ENCODE measurements around the gene RORC. TPM values are rescaled to one million over a fixed set of nuclear protein-coding genes. Genes with fewer than 3 reads are reported as not detected.
"Not testable (repeated sequence)": the region's sequence is repeated elsewhere in the genome, so short reads cannot be mapped to it uniquely, and the experiment has no call there.

RORC gene
- not detected in 2 replicates for total RNA-seq (2014; rRNA removed; shearing (Covaris generic))

DNA sequence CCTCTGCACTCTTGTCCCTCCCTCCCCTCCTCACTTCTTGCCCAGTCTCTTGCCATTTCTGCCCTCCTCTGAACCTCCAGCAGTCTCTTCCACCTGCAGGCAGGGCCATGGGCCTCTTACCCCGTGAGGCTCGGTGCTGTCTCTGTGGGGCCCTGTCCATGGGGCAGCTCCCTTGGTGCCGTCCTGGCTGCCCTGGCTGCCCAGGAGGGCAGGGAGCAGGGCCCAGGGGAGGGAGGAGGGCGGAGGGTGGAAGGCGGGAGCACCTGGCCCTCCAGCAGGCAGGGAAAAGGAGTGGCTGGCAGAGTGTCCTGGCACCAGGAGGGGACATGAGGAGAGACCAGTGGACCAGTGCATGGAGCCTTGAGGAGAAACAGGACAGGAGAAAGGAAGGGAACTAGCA, at the start of gene RORC:
TSS of gene RORC (minus strand) at position 198 of the 400 bp plus-strand sequence. CDS start at position 160, 38 bp downstream.
- DNase-seq (ENCODE audit: low read depth), result no peak

DNA sequence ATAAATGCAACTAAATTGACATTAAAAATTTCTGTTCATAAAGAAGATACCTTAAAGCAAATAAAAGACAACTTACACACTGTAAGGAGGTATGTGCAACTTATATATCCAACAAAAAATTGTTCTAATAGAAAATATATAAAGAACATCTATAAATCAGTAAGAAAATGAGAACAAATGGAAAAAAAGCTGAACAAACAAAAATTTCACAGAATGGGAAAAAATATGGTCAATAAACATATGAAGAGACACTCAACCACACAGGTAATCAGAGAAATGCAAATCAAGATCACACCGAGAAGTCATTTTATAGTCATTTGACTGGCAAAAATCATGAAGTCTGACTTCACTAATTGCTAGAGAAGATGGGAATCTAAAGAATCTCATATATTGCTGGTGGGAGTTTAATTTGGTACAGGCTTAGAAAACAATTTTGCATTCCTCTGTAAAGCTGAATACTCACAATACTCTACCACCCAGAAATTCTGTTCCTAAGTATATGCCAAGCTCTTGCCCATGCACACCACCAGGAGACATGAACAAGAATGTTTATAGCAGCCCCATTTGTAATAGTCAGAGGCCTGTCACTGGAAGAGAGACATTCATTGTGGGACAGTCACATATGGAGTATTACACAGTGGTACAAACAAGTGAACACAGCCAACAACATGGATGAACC, 44.0 kb upstream of the RORC start:
- DNase-seq (ENCODE audit: low read depth), result no peak

DNA sequence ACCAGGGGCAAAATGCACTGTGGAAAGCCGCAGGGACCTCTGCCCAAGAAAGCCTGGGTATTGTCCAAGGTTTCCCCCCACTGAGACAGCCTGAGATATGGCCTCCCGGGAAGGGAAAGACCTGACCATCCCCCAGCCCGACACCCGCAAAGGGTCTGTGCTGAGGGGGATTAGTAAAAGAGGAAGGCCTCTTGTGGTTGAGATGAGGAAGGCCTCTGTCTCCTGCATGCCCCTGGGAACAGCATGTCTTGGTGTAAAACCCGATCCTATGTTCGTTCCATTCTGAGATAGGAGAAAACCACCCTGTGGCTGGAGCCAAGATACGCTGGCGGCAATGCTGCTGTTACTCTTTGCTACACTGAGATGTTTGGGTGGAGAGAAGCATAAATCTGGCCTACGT, 41.2 kb upstream of the RORC start:
- not testable (repeated sequence) for DNase-seq (ENCODE audit: low read depth)

DNA sequence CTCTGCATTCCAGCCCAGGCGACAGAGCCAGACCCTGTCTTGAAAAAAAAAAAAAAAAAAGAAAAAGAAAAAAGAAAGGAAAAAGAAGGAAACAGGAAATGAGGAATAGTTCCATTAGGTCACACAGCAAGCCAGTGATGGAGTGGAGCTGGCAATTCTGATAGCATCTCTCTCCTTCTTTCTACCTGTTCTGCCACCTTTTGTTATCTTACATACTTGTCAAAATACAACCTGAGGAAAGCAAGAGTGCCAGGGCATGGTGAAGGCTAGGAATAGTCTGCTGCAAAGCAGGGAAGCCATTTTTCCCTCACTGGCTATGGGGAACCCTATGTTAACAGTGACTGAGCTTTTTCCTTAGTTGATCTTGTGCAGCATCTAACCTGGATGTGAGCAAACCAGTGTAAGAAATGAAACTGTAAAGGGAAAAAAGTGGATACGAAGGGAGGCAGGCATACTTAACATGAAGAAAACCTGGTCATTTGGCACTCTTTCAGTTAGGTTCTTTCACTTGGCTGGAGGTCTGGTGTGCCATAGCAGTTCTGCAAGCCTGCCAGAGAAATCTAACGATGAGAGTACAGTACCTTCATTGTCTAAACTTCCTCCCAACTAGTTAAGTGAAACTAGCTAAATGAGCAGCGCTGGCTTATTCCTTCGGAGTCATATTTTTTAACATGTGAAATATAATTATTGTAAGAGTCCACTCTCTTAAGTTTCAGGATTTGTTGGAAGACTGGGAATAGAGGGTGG, 39.9 kb upstream of the RORC start:
- no peak for DNase-seq (ENCODE audit: low read depth)

DNA sequence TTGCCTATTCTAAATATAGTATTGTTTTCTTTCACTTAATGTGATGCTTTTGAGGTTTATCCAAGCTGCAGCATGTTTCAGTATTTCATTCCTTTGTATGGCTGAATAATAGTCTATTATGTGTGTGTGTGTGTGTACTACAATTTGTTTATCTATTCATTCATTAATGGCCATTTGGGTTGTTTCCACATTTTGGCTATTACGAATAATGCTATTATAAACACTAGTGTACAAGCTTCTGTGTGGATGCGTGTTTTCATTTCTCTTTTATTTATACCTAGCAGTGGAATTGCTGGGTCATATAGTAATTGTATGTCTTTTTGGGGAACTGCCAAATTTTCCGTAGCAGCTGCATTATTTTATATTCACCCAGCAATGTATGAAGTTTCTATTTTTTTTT, 36.9 kb upstream of the RORC start:
- no peak for DNase-seq (ENCODE audit: low read depth)

DNA sequence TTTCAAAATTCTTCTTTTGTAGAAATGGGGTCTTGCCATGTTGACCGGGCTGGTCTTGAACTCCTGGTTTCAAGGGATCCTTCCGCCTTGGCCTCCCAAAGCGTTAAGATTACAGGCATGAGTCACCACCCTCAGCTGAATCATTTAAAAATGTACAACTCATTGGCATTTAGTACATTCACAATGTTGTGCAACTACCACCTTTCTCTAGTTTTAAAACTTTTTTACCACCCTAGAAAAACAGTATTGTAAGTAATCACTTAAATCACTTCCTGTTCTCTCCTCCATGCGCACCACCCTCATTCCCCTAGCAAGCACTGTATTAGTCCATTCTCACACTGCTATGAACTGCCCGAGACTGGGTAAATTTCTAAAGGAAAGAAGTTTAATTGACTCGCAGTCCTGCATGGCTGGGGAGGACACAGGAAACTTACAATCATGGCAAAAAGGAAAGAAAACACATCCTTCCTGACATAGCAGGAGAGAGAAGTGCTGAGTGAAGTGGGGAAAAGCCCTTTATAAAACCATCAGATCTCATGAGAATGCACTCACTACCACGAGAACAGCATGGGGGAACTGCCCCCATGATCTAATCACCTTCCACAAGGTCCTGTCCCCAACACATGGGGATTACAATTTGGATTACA, 36.3 kb upstream of the RORC start:
- peak; percentile 50 for DNase-seq (ENCODE audit: low read depth)

DNA sequence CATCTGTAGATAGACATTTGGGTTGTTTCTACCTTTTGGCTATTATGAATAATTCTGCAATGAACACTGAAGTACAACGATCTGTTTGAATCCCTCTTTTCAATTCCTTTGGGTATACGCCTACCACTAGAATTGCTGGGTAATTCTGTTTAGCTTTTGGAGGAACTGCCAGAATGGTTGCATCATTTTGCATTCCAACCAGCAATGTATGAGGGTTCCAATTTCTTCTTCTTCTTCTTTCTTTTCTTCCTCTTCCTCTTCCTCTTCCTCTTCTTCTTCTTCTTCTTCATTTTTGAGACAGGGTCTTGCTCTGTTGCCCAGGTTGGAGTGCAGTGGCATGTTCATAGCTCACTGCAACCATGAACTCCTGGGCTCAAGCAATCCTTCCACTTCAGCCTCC, 35.7 kb upstream of the RORC start:
- no peak for DNase-seq (ENCODE audit: low read depth)

DNA sequence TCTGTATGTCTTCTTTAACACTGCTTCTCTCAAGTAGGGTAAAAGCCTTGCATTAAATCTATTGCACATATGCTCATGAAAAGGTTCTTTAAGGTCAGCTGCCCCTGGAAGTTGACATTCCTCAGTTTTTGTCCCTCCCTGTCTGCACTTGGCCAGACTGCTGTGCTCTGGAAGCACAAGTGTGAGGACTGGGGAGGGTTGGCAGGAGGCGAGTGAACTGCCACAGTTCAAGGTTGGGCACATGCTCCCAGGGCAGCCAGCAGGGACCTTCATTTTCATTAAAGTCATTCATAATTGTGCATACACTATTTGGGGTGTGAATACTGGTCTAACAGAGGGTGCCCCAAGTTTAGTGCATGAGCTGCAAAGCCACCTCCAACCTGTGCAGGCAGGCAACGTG, 32.8 kb upstream of the RORC start:
- no peak for DNase-seq (ENCODE audit: low read depth)

DNA sequence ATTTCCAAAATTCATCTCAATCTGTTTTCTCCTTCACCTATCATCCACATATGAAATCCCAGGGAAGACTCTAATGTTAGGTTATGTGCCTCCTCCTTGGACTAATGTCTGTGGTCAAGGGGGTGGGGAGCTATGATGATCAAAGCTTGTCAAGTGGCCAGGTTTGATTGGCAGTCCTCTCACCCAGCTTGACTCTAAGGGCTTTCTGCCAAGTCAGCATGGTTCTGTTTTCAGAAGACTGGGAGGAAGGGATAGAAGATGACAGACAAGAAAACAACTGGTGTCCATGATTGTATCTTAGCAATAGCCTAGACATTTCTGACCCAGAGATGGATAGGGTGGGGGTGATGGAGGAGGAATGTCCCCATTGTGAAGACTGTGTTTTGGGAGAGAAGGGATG, 31.0 kb upstream of the RORC start:
- DNase-seq (ENCODE audit: low read depth), result no peak

DNA sequence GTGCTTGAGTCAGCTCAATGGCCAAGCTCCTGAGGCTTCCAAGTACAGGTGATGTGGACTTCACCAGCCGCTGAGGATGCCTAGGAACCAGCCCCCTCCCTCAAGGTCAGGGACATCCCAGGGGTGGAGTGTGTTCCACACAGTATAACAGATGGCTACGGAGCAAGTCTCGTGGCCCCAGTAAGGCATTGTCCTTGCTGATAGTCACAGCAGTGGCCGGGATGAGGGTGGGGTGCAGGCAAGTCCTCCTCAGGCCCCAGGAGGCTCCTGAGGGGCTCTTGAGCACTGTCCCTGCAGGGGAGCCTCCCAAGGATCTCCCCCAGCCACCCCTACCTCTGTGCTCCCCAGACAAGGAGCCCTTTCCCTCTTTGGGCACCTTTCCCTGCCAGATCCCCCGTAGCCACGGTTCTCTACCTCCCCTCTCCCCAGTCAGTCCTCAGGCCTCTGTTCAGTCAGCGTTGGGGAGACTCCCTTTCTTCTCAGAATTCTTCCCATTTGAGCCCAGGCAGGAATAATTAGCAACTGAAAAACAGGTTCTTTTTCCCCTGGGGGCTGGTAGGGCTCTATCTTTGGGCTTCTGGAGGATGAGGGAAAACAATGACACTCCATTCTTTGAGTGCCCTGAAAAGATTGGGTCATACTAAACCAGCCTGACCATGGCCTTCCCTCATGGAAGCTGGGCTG, 29.0 kb upstream of the RORC start:
- DNase-seq (ENCODE audit: low read depth), result no peak

DNA sequence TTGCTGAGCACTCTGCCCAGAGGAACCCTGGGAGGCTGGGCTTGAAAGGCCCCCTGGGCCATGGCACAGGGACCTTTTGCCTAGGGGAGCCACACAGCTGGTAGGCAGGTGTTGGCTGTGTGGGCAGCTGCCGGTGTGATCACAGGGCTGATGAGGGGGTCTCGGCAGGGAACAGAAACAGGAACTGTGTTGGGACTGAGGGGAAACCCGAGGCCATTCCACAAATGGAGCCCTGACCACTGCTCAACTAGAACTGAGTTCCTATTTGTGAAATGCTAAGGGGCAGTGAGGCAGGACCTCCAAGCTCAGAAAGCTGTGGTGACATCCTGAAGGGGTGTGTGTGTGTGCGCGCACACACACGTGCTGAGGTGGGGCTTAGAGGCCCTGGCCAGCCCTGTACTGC, 28.3 kb upstream of the RORC start:
- no peak for DNase-seq (ENCODE audit: low read depth)

DNA sequence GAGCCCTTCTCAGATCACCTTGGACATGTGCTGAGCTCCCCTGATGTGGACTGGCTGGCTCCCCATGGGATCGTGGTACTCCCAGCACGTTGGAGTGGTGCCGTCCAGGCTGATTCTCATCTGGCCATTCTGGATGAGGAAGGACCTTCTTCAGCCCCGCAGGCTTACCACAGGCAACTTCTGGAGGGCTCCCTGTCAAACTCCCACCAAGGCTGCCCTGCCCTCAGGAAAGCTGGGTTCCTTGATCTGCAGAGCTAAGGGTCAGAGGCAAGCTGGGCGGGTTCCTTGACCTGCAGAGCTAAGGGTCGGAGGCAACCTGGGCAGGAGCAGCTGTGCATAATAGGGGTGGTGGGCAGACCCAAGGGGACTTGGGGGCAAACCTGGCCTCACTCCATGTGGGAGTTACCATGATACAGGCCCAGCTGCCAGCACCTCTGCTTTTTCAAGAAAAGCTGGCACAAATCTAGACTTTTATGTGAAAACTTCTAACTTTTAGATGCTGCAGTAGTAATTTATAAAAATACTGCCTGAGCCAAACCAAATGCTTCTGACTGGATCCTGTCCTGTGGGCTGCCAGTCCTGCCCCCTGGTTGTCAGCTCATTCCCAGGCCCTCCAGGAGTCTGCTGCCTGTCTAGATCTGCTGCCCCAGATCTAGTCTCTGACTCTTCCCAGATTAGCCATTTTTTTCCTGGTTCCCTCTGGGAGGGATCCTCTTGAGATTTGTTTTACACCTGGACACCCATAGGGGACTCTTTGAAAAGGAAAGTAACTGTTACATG, 27.5 kb upstream of the RORC start:
- no peak for DNase-seq (ENCODE audit: low read depth)

DNA sequence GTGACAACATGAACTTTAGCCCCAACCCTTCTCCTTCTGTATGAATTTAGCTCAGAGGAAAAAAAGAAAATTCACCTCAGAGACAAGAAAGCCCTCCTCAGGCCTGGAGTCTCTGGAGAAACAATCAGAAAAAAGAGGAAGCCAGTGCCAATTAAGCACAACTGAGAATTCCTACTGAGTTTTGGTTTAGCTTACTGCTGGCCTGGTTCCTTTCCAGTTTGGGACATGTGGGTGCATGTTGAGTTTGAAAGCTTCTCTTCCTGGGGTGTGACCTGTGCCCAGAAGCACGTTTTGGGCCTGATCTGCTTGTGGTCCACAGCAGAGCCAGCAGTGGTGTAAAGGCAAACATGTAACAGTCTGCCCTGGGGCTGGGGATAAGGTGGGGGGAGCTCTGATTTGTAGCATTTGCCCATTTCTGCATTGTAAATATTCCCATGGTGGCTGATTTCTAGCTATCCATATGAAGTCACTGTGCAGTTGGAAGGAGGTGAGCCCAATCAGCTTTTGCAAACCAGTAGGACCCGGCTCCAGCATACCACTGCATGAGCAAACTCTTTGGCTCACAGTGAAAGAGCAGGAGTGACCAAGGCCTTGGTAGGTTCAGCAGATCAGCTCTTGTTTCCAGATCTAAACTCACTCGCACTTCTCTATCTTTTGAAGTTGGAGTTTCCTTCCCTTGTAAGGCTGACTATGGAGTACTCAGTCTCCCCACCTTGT, 26.6 kb upstream of the RORC start:
- DNase-seq (ENCODE audit: low read depth), result no peak

DNA sequence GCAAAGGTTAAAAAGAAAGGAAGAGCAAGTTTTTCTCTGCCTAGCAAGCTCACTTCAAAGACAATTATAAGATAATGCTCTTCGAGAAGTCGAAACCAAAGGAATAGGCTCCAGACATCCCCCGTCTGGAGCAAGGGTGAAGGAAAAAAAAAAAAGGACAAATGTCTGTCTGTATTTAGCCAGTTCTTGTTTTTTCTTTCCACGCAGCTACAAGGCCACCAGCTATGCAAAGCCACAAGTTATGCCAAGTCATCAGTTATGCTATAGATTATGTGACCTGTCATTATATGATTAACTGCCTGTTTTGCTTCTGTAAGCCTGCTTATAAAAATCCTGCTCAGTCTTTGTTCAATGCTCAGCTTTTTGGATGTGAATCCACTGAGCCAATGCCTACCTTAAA, 24.3 kb upstream of the RORC start:
- no peak for DNase-seq (ENCODE audit: low read depth)

DNA sequence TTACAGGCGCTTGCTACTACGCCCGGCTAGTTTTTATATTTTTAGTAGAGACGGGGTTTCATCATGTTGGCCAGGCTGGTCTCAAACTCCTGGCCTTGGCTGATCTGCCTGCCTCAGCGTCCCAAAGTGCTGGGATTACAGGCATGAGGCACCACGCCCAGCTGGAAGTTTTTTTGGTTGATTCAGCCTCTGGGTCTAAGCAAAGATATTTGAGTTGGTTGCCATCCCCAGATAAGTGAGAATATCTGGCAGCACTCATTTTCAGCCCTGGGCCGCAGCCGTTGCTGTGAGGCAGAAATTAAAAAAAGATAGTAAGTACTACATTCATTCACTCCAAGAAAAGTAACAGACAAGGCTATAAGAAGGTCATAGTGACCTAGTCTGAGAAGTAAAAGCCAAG, 23.9 kb upstream of the RORC start:
- DNase-seq (ENCODE audit: low read depth), result not testable (repeated sequence)

DNA sequence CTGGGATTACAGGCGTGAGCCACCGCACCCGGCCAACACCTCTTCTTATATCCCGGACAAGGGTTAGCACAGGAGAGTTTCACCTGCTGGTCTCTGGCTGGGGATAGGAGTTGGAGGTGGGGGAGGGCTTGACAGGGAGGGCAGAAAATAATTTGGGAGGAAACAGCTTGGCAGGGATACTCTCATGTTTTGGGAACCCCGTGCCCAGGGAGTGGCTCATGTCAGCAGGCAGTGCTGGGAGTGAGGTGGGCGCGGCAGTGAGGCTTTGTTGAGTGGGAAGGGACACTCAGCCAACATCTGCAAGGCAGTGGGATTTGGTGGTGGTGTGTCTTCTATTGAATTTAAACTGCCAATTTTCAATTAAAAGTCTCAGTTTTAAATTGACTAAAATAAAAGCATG, 23.1 kb upstream of the RORC start:
- DNase-seq (ENCODE audit: low read depth), result no peak

DNA sequence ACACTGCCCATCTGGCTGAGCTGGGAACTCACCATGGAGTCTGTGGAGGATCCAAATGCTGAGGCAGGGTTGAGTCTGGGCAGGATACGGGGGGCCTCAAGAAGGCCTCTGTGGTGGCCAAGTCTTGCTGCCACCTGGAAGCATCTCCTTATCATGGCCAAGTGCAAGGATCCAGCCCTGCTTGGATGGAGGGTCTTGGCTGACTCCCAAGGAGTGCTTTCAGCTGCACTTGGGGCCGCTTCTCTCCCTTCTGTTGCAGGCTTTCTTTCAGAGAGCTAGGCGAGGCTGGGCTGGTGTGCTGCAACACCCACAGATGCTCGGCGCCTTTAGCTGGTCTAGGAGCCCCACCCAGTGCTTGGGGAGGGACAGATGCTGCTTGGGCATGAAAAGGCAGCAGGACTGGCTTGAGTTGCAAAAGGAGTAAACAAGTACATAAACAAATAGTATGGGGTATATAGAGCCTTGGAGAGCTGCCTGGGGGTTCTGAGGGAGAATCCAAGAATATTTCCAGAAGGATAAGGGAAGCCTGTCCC, 21.9 kb upstream of the RORC start, which contains the start of gene THEM5:
TSS of gene THEM5 (minus strand) at position 302 of the 533 bp plus-strand sequence. CDS start at position 155, 147 bp downstream.
- no peak for DNase-seq (ENCODE audit: low read depth)

DNA sequence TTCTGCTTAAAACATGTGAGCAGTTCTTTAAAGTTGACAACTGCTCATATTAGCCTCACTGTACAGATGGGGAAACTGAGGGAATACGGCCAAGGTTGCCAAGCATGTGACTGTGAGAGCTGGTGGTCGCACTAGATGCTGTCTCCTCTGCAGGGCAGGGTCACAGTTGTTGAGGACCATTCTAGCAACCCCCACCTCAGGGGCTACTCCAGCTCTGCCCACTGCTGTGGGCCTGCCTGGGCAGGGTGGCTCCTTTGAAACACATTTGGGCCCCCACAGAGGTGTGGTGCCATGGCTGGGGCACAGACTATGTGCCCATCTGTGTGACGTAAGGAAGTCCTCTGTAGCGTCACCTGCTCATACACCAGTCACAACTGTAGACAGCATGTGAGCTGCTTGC, 21.1 kb upstream of the RORC start:
- no peak for DNase-seq (ENCODE audit: low read depth)

DNA sequence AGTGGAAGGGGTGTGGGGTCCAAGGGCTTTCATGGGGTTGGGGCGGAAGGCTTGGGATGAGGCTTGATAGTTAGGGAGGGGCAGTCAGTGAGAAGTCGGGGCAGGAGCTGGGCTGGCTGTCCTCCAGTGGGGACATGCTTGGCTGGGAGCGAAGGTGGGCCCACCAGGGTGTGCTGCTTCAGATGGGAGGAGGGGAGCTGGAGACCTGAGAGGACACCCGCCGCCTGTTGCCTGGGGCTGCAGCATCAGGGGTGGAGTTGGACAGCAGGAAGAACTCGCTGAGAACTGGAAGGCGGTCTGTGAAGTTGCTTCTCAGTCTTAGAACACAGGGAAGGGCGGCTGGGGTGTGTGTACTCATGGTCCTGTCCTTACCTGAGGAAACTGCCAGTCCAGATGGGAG, 20.3 kb upstream of the RORC start:
- DNase-seq (ENCODE audit: low read depth), result no peak

DNA sequence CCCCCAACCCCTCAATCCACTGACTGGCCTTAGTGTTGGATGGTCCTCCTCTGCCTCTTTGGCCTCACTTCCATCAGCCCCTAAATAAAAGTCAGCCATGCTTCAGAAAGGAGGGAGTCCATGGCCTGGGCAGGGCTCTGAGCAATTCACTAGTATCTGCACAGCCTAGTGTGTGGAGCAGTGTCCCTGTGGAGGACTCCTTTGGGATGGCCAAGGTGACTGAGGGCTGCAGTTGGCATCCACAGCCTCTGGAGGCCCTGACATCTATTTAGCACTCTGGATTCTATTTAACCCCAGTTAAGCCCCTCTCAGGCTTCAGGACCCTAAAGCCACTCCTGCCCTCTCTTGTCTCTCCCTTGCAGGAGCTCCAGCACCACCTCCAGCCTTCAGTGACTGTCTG, 18.3 kb upstream of the RORC start:
- DNase-seq (ENCODE audit: low read depth), result no peak

DNA sequence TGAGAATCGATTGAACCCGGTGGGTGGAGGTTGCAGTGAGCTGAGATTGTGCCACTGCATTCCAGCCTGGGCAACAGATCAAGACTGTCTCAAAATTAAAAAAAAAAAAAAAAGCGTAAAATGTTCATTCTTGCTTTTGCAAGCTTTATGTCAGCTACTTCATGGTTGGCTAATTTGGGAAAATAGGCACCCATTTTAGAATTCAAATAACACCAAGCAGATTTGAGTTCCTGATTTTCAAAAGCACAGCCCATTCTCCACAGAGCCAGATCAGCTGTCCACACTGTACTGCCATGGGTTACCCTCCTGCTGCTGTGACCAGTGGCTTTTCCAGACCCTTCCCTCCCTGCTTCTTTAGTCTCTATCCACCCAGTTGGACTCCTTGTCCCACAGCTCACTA, 17.5 kb upstream of the RORC start:
- no peak for DNase-seq (ENCODE audit: low read depth)
